GM21367 (cell line): ENCODE measurements around the gene TOMM22.
"Not testable (repeated sequence)": the region's sequence is repeated elsewhere in the genome, so short reads cannot be mapped to it uniquely, and the experiment has no call there.

Source experiments
- ATAC-seq: cut with Tn5 transposase; IDR thresholded peaks from one replicate; pipeline ENCODE4 v1.9.1; 2021; ENCODE audit not compliant: unreplicated experiment

Gene TOMM22

DNA sequence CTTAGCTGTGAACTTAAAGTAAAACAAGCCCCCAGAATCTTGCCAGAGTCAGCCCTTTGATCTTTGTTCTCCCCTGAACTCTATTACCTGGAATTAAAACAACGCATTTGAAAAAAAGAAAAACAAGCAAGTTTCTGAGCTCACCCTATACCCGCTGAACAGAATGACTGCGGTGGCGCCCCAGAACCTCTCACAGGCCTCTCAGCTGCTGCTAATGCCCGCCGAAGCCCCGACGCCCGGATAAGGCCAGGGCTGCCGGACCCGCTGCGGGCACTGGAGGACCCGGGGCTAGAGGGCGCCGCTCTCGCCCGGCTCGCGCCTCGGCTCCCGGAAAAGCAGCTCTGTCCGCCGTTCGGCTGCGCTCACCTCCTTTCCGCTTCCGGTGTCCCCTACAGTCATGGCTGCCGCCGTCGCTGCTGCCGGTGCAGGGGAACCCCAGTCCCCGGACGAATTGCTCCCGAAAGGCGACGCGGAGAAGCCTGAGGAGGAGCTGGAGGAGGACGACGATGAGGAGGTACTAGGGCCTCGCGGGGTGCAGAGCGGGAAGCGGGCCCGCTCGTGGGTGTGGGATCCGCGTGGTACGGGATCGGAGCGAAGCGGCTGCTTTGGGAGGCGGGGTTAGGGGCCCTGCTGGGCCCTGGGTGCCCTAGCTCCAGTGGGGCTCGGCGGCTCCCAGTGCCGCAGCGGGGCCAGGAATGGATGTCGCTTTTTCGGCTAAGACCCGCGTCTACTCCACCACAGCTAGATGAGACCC is at the start of gene TOMM22:
Gene TOMM22, plus strand, starts transcription at position 376 of the 754 bp plus-strand sequence. Its CDS starts 22 bp downstream, at position 398.
- peak; percentile 80 for ATAC-seq

GRCh38 chr22:38632528-38632927 is 49.2 kb upstream of the TOMM22 start:
- ATAC-seq: no peak

- ATAC-seq: no peak
These were observed 43.5 kb upstream of the TOMM22 start for GRCh38 chr22:38638216-38638615.

GRCh38 chr22:38638728-38639127 is 43.0 kb upstream of the TOMM22 start:
- ATAC-seq: no peak

DNA sequence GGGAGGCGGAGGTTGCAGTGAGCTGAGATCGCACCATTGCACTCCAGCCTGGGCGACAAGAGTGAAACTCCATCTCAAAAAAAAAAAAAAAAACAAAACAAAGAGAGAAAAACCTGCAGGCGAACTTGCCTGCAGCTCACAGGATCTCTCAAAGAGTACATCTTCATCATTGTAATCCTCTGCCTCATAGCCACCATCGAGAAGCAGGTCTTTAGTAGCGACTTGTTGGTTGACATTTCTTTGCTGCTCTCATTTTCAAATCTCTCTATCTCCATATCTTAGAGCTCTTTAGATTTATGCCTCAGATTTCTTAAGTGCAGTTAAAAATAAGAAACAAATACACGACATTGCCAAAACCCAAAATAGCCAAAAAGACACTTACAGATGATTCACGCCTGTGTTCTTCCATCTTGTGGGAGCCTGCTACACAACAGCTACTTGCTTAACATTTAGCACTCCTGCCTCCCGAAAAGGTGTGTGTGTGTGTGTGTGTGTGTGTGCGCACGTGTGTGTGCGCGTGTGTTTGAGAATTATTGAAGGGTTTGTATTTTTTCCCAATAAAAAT is 40.2 kb upstream of the TOMM22 start:
- no peak for ATAC-seq

DNA sequence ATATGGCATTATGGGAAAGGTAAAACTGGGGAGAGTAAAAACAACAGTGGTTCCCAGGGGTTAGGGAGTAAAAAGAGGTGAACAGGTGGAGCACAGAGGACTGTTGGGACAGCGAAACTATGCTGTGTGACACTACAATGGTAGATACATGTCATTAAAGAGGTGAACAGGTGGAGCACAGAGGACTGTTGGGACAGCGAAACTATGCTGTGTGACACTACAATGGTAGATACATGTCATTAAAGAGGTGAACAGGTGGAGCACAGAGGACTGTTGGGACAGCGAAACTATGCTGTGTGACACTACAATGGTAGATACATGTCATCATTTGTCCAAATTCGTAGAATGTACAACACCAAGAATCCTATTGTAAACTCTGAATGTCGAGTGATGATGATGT is 37.5 kb upstream of the TOMM22 start:
- ATAC-seq: not testable (repeated sequence)

DNA sequence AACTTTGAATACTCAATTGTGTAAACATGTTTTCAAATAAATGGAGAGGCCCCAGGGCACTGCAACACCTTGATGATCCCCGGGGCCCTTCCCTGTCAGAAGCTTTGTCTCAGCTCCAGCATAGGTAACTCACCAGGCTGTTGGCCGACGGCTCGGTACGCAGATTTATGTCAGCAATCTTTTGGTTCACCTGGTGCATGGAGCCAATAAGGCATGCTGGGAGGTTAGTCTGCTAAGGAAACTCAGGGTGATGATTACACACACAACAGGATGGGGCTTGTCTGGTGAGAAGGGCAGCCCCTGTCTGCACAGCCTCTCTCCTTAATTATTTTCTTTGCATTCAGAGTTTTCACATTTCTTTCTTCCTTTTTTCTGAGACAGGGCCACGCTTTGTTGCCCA is 36.3 kb upstream of the TOMM22 start:
- ATAC-seq: no peak

- no peak for ATAC-seq
These were observed 31.8 kb upstream of the TOMM22 start for GRCh38 chr22:38649841-38650522.

GRCh38 chr22:38652859-38653258 is 28.9 kb upstream of the TOMM22 start:
- no peak for ATAC-seq

DNA sequence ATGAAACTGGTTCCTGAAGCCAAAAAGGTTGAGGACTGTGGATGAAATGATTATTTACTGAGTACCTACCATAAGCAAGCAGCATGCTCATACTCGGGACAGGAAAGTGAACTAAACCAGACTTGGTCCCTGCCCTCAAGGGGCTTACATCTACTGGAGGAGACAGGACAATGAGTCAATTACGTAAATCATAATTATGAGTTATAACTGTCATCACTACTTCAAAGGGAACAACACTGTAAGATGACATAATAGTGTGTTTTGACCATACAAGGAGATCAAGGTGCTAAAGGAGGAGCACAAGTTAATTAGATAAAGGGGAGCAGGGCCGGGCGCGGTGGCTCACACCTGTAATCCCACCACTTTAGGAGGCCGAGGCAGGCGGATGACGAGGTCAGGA is 28.0 kb upstream of the TOMM22 start:
- no peak for ATAC-seq

DNA sequence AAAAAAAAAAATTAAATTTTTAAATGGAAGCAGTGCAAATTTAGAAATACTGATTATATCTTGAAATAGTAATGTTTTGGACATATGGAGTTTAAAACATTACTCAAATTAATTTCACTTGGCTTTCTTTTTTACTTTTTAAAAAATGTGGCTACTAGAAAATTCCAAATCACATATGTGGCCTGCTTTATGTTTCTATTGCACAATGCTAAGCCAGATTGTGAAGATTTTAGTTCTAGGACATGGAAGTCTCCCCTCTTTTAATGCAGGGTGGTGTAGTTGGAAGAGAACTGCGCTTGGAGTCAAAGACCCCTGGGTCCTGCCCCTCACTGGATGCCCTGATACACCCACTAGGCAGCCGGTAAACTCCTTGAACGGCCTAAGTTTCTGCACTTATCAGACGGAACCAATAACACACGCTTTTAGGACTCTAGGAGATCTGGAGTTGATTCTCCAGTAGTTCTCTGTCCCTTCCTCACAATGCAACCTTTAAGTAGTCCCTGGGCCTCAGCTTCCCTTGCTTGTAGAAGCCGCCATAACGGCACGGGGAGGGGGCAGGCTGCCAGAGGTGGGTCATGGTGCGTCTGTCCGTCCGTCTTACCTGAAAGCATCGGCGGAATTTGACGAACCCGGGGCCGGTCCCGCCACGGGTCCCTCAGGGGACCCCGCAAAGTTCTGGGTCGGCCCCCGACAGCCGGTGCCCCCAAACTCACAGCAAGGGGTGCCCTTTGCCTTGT is 26.1 kb upstream of the TOMM22 start:
- ATAC-seq: no peak

- ATAC-seq: no peak
These were observed 25.3 kb upstream of the TOMM22 start, which contains the start of the genes CBY1 and FAM227A for GRCh38 chr22:38656256-38657044. TSS of gene CBY1 (plus strand) at chr22:38656638. CDS start at chr22:38668055, 11,417 bp downstream. TSS of gene FAM227A (minus strand) at chr22:38656392. CDS start at chr22:38650168, 6,224 bp downstream.

DNA sequence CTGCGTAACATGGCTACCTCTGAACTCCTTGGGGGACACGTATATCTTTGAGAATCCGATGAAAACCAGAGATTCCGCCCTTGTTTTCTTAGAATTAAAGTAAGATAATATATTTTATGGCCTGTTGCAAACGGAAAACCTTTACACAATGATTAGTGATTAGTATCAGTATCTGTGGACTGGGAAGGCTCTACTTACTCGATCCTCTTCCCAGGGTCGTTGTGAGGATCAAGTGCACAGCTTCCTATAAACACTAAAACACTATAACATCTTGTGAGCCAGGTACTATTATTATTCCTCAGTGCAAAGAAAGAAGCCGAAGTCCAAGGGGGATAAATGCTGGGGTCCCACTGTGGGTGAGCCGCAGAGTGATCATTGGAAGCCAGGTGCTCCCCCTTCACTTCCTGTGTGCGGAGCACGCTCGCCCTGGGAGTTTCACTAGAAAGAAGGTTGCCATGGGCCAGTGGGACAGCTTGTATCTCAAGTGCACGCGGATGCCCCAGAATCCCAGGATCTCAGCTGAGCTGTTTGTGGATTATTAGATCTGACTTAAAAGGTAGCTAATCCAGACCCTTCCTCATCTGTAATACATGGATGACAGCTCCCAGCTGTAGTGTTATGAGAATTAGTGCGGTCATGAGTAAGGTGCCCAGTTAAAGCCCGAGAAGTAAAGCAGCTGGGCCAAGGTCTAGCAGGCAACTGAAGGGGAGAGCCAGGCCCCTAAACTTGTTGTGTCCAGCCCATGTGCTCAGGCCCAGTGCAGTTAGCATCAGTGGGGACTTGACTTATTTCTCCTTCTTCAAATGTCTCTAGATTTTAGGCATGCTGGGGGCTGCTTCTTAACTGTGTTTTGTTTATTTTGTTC is 24.5 kb upstream of the TOMM22 start:
- no peak for ATAC-seq

DNA sequence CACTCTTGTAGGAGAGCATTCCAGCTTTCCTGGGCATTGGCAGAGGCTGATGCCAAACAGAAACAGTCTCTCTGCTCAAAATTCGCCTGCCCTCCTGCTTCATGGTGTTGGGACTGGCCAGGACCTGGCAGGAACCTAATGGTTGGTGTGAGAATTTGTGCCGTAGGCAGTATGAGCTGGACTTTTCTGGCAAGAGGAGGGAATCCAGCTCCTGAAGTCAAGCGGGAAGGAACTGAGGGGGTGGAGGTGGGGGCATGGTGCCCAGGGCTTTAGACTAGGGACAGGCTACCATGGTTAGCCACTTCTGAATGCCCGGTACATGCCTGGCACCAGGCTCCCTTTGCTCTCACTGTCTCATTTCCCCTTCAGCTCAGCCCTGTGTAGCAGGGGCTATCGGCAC is 6.9 kb upstream of the TOMM22 start:
- no peak for ATAC-seq

- ATAC-seq: no peak
These were observed 5.9 kb upstream of the TOMM22 start for GRCh38 chr22:38675833-38676232.

- ATAC-seq: no peak
These were observed 3.1 kb downstream of the TOMM22 start for GRCh38 chr22:38684895-38685294.

DNA sequence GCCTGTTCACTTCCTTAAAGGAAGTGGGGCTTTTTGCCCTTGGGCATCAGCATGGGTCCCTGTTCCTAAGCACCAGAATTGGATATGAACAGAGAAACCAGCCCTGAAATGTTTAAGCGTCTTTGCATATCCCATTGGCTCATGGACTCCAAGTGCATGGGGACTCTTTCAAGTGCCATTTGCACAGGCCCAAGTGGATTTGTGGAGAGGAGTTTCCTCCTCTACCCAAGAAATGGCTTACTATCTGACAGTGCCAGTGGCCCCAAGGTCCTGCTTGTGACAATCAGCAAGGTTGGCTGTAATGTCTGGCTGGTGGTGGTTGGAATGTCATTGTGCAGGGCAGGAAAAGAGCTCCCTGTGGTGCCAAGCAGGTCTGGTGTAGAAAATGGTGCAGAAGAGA is 4.0 kb downstream of the TOMM22 start:
- ATAC-seq: no peak

DNA sequence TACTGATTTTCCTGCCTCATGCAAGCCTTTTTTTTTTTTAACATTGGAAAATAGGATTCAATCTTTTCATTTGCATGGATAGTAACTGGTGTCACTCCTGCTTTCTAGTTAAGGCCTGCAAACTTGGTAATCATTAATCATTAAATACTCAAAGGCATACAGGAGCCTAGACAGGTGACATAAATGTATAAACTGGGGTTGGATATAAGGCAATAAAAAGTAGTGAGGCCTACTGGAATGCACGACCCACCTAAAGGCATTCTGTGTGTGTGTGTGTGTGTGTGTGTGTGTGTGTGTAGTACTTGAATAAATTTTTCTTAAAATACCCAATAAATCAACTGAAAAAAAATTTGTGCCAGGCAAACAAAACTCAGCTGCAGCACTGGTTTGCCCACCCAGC is 7.9 kb downstream of the TOMM22 start:
- no peak for ATAC-seq

DNA sequence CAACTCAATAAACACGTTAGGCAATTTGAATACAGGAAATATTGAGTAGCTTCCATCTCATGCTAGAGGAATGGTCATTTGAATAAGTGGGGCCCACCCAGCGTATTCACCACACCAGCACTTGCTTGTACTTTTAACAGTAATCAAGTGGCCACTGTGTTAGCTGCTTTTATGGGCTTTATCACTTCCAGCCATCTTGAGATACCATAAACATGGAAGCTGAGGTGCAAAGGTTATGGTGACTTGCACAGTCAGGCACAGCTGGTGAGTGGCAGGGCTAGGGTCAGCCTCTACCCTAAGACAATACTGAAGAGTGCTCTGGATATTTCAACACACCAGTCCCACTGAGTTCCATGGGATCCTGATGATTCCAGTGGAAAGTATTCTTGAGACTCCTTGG is 12.3 kb downstream of the TOMM22 start:
- ATAC-seq: no peak

DNA sequence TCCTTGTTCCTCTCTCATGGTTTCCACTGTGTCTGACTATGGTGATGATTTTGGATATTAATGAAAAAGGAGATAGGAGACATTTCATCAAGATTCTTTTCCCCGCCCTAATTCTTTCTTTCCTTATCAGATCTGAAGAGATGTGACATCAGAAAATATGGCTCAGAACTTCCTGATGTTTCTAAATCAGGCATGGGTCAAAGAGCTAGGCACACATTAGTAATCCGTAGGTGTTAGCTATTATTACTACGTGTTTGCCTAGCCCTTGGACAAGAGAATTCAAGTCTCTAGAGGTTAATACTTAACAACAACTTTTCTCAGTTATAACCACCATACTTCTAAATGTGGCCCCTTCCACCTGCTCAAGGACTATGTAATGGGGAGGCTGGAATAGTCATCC is 13.2 kb downstream of the TOMM22 start:
- ATAC-seq: no peak
